Measurements from ENCODE around the gene PARD3.

GRCh38 chr10:34310234-34310633, 504.9 kb downstream of the PARD3 start:
- TF ChIP-seq FOXA1 (IDR thresholded peaks at IDR 0.05) (no peak), PKNOX1 (IDR thresholded peaks at IDR 0.05) (no peak), SP1 (IDR thresholded peaks at IDR 0.05) (no peak), SUZ12 (IDR thresholded peaks at IDR 0.05) (no peak), FOXK2 (IDR thresholded peaks at IDR 0.05) (no peak), BHLHE40 (IDR thresholded peaks at IDR 0.05; ENCODE audit: borderline replicate concordance) (no peak), HDGF (IDR thresholded peaks at IDR 0.05; ENCODE audit: borderline replicate concordance) (no peak), TARDBP (IDR thresholded peaks at IDR 0.05) (no peak), ELF4 (IDR thresholded peaks at IDR 0.05) (no peak), FOXM1 (IDR thresholded peaks at IDR 0.05; ENCODE audit: borderline replicate concordance) (no peak), LEF1 (IDR thresholded peaks at IDR 0.05; ENCODE audit: borderline replicate concordance) (no peak), ZNF384 (IDR thresholded peaks at IDR 0.05) (no peak), L3MBTL2 (conservative IDR thresholded peaks at IDR 0.05) (no peak)
